Measurements from ENCODE around the gene DCT. TPM values are rescaled to one million over a fixed set of nuclear protein-coding genes. Genes with fewer than 3 reads are reported as not detected.

DCT gene
- total and polyA plus RNA-seq, 2 of the 4 experiments (the other 2 are of a cell fraction): not detected

DNA sequence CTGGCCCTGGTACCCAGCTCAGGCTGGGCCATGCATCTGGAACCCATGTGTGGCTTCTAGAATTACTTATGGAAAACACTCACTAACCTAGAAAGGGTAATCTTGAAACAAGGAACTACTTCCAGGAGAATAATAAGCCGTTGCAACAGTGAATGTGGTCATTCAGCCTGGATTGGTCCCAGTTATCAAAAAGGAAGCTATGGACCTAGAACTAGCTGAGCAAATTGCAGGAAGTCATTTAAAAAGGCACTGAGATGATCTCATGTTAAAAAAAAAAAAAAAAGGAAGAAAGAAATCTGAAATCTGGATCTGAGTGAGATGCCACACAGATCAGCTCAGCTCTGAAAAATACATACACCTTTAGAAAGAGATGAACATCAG is 59.6 kb downstream of the DCT start:
- H3K9me1 ChIP-seq (ENCODE audit: insufficient read depth, low read length): no peaks in the 10 kb centered on the region
- H3K79me1 ChIP-seq (ENCODE audit: low read depth in 1 of 2, low read length in 2 of 2): no peaks in the 10 kb centered on the region
- H2BK5ac ChIP-seq (ENCODE audit: low read depth, low read length, poor library complexity, severe bottlenecking): no peak overlapping the region
- dilution Hi-C loops (cut with HindIII; ENCODE audit: low sequenced_read_pairs, unreplicated experiment) (no loop called here), intact Hi-C loops (cut with micrococcal nuclease) (no loop called here), in situ Hi-C loops (cut with MboI; ENCODE audit: low sequenced_read_pairs) (no loop called here)
- H3K4me2 ChIP-seq (ENCODE audit: low read depth, low read length): no peak overlapping the region
- no peak overlapping the region for H2BK15ac ChIP-seq (ENCODE audit: low read depth, low read length)
- H4K91ac ChIP-seq (ENCODE audit: insufficient read depth, low read depth, low read length): no peak overlapping the region
- no peak overlapping the region for H3K4ac ChIP-seq (ENCODE audit: low read depth, low read length)
- no peak overlapping the region for H3K27ac ChIP-seq (ENCODE audit: insufficient read depth, low read length)
- H2BK120ac ChIP-seq (ENCODE audit: low read depth, low read length): no peak overlapping the region
- H3K9ac ChIP-seq (ENCODE audit: low read depth, low read length): no peak overlapping the region
- H3K23ac ChIP-seq (ENCODE audit: low read depth, low read length): no peak overlapping the region
- H4K5ac ChIP-seq (ENCODE audit: low read depth, low read length): no peak overlapping the region
- DNase-seq: no peak
- H3K56ac ChIP-seq (ENCODE audit: extremely low read depth, insufficient read depth, low read length): no peak overlapping the region
- TF ChIP-seq POLR2A (IDR thresholded peaks at IDR 0.05; ENCODE audit: low read depth, low read length): no peak
- TF ChIP-seq CEBPB (IDR thresholded peaks at IDR 0.05; ENCODE audit: low read depth, low read length): no peak
- TF ChIP-seq MAFK (IDR thresholded peaks at IDR 0.05; ENCODE audit: low read depth, low read length): no peak
- TF ChIP-seq, protein P1, sequence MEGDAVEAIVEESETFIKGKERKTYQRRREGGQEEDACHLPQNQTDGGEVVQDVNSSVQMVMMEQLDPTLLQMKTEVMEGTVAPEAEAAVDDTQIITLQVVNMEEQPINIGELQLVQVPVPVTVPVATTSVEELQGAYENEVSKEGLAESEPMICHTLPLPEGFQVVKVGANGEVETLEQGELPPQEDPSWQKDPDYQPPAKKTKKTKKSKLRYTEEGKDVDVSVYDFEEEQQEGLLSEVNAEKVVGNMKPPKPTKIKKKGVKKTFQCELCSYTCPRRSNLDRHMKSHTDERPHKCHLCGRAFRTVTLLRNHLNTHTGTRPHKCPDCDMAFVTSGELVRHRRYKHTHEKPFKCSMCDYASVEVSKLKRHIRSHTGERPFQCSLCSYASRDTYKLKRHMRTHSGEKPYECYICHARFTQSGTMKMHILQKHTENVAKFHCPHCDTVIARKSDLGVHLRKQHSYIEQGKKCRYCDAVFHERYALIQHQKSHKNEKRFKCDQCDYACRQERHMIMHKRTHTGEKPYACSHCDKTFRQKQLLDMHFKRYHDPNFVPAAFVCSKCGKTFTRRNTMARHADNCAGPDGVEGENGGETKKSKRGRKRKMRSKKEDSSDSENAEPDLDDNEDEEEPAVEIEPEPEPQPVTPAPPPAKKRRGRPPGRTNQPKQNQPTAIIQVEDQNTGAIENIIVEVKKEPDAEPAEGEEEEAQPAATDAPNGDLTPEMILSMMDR (conservative IDR thresholded peaks at IDR 0.05; ENCODE audit: low read depth, low read length): no peak
- TF ChIP-seq SMC3 (IDR thresholded peaks at IDR 0.05; ENCODE audit: low read depth, low read length): no peak
- no peak for TF ChIP-seq MXI1 (IDR thresholded peaks at IDR 0.05; ENCODE audit: borderline replicate concordance, low read depth, low read length)
- TF ChIP-seq BHLHE40 (IDR thresholded peaks at IDR 0.05; ENCODE audit: low read depth, low read length): no peak
- H3K18ac ChIP-seq (ENCODE audit: low read depth, low read length): no peak overlapping the region
- no peak overlapping the region for H2AFZ ChIP-seq (replicated peaks; ENCODE audit: low read length, poor library complexity)
- no peaks in the 10 kb centered on the region for H3K36me3 ChIP-seq (ENCODE audit: control insufficient read depth, insufficient read depth, low read length)
- no peaks in the 10 kb centered on the region for H3K4me1 ChIP-seq (ENCODE audit: control insufficient read depth, insufficient read depth, low read length)
- no peaks in the 10 kb centered on the region for H4K20me1 ChIP-seq (ENCODE audit: insufficient read depth, low read length)
- no peak overlapping the region for H3K4me3 ChIP-seq (ENCODE audit: insufficient read depth, low read depth, low read length)
- peaks cover 5% of the 10 kb centered on the region for H3K27me3 ChIP-seq (ENCODE audit: control insufficient read depth, insufficient read depth, low read length)
- WGBS, 2 experiments (ENCODE audit: extremely low coverage in 2 of 2, insufficient read length in 1 of 2): no CpG with 5 or more reads among the region's 1 CpG
- BruUV-seq (replicated peaks): no TSS peak
- H2AK9ac ChIP-seq (replicated peaks; ENCODE audit: low read depth, low read length, poor library complexity): no peak overlapping the region
- CTCF ChIA-PET: no interaction called here
- no peaks in the 10 kb centered on the region for H3K9me3 ChIP-seq (ENCODE audit: control insufficient read depth, insufficient read depth, low read length)
- H2AK5ac ChIP-seq (ENCODE audit: low read depth, low read length): no peak overlapping the region
- ATAC-seq (ENCODE audit: low read depth): no peak
- no peak overlapping the region for H4K8ac ChIP-seq (ENCODE audit: low read depth in 2 of 2, low read length in 2 of 2)
- no peak overlapping the region for H2BK20ac ChIP-seq (ENCODE audit: low read depth, low read length)
- POLR2A ChIA-PET (ENCODE audit: unreplicated experiment): no interaction called here
- H3K14ac ChIP-seq (replicated peaks; ENCODE audit: low read depth, low read length): no peak overlapping the region

Measured in IMR-90 (cell line).